Right forelimb (tissue), 1 donor: ENCODE results near the gene GAL3ST3.
A peak's percentile ranks its signal among the peaks of the same experiment; 100 is the strongest.
"Not testable (repeated sequence)": the region's sequence is repeated elsewhere in the genome, so short reads cannot be mapped to it uniquely, and the experiment has no call there.

Source experiments
- DNase-seq: peaks from one replicate; pipeline ENCODE4 v3.0.0-alpha.2; 2018

Gene GAL3ST3

GRCh38 chr11:66048547-66049323 lies at the start of gene GAL3ST3:
TSS of gene GAL3ST3 (minus strand) at chr11:66049161. CDS start at chr11:66045415, 3,746 bp downstream.
- DNase-seq = no peak

GRCh38 chr11:66092125-66092524 lies 43.2 kb upstream of the GAL3ST3 start:
- not testable (repeated sequence) for DNase-seq

- no peak for DNase-seq
These were observed 41.3 kb upstream of the GAL3ST3 start for GRCh38 chr11:66090288-66090687.

GRCh38 chr11:66089067-66089466 lies 40.1 kb upstream of the GAL3ST3 start:
- DNase-seq = no peak

GRCh38 chr11:66087148-66087908 lies 38.4 kb upstream of the GAL3ST3 start:
- DNase-seq = no peak

GRCh38 chr11:66084821-66085475 lies 36.0 kb upstream of the GAL3ST3 start:
- no peak for DNase-seq

GRCh38 chr11:66083767-66084166 lies 34.8 kb upstream of the GAL3ST3 start:
- no peak for DNase-seq

- DNase-seq = no peak
These were observed 34.2 kb upstream of the GAL3ST3 start for GRCh38 chr11:66082946-66083698.

GRCh38 chr11:66081505-66081904 lies 32.5 kb upstream of the GAL3ST3 start:
- no peak for DNase-seq

GRCh38 chr11:66080055-66080817 lies 31.3 kb upstream of the GAL3ST3 start:
- no peak for DNase-seq

- not testable (repeated sequence) for DNase-seq
These were observed 30.0 kb upstream of the GAL3ST3 start for GRCh38 chr11:66078949-66079348.

GRCh38 chr11:66077927-66078326 lies 29.0 kb upstream of the GAL3ST3 start:
- DNase-seq = no peak

GRCh38 chr11:66076561-66076960 lies 27.6 kb upstream of the GAL3ST3 start:
- DNase-seq = no peak

GRCh38 chr11:66075273-66075672 lies 26.3 kb upstream of the GAL3ST3 start:
- DNase-seq = no peak

GRCh38 chr11:66073669-66074068 lies 24.7 kb upstream of the GAL3ST3 start:
- DNase-seq = no peak

GRCh38 chr11:66072518-66072917 lies 23.6 kb upstream of the GAL3ST3 start:
- no peak for DNase-seq

- DNase-seq = no peak
These were observed 23.1 kb upstream of the GAL3ST3 start for GRCh38 chr11:66072081-66072480.

- no peak for DNase-seq
These were observed 22.4 kb upstream of the GAL3ST3 start for GRCh38 chr11:66071381-66071801.

- no peak for DNase-seq
These were observed 21.8 kb upstream of the GAL3ST3 start for GRCh38 chr11:66070604-66071380.

- DNase-seq = peak; percentile 91
These were observed 21.0 kb upstream of the GAL3ST3 start, which contains the start of gene PACS1 for GRCh38 chr11:66069715-66070603. TSS of gene PACS1 (plus strand) at chr11:66070272. CDS start at chr11:66070487, 215 bp downstream.
